Activated CD8-positive, alpha-beta memory T cell treated with anti-CD3 and anti-CD28 coated beads for 24 hours (primary cell): ENCODE results near the gene CELA3A.
"Not testable (repeated sequence)": the region's sequence is repeated elsewhere in the genome, so short reads cannot be mapped to it uniquely, and the experiment has no call there.

Experiments
- DNase-seq: peaks from one replicate; pipeline ENCODE4 v3.0.0-alpha.2; 2020

The CELA3A gene

GRCh38 chr1:22001409-22001808 is at the start of gene CELA3A:
Gene CELA3A, plus strand, starts transcription at chr1:22001657. Its CDS starts 18 bp downstream, at chr1:22001675.
- no peak for DNase-seq

- no peak for DNase-seq
Observed at GRCh38 chr1:21952786-21953520, 48.5 kb upstream of the CELA3A start.

- no peak for DNase-seq
Observed at GRCh38 chr1:21955058-21955457, 46.4 kb upstream of the CELA3A start.

GRCh38 chr1:21955501-21956281 is 45.8 kb upstream of the CELA3A start:
- DNase-seq = no peak

DNA sequence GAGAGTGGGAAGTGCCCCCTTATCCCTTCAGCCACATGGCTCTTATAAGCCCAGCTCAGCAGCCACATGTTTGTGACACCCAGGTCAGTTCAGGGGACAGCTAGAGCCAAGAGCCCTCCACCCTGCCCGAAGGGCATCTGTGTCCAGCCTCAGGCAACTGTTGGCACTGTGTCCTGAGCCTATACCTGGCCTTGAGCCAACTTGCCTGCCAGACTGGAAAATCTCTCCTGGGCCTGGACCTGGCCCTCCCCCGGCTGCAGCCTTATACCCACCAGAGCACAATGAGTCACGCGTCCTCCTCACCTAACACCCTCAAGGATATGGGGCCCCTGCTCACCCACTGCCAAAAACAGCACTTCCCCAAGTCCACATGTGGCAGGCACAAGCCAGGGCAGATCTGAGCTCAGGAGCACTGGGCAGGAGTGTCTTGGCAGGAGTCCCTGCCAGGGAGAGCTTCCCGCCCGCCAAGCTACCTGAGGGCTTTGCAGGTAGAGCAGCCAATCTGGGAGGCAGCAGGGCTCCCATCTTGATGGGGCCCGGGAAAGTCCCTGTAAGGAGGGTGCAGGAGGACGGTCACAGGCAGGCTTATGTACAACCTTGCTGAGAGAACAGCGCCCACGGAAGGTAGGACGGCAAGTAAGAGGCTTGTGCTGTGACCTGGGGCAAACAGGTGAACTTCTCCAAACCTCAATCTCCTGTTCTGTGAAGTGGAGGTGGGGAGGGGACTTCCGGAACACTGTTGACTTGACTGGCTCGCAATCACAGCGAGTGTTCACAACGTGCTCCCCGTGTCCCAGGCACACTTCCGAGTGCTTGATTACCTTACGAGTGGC is 44.5 kb upstream of the CELA3A start:
- peak; percentile 80 for DNase-seq

- no peak for DNase-seq
Observed at GRCh38 chr1:21961337-21961736, 40.1 kb upstream of the CELA3A start.

DNA sequence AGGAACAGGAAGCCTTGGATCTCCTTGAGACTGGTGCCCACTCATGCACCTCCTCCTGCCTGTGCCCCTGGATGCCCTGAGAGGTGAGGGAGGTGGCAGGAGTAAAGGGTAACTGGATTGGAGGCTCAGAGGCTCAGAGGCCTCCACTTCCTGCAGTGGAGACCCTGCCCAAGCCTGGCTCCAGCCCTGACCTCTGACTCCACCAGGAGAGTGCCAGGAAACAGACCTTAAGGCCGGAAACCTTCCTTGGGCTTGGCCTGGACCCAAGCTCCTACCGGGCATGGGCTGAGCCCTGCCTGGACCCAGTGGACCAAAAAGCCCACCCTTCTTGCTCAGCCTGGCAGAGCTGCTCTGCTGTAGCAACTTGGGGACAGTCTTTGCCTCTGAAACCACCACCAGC is 39.7 kb upstream of the CELA3A start:
- DNase-seq = no peak

GRCh38 chr1:21963477-21964217 is 37.8 kb upstream of the CELA3A start:
- peak; percentile 95 for DNase-seq

- DNase-seq = no peak
Observed at GRCh38 chr1:21966247-21967000, 35.0 kb upstream of the CELA3A start.

GRCh38 chr1:21967216-21967615 is 34.2 kb upstream of the CELA3A start:
- not testable (repeated sequence) for DNase-seq

- DNase-seq = not testable (repeated sequence)
Observed at GRCh38 chr1:21969066-21969465, 32.4 kb upstream of the CELA3A start.

GRCh38 chr1:21970523-21970922 is 30.9 kb upstream of the CELA3A start:
- not testable (repeated sequence) for DNase-seq

DNA sequence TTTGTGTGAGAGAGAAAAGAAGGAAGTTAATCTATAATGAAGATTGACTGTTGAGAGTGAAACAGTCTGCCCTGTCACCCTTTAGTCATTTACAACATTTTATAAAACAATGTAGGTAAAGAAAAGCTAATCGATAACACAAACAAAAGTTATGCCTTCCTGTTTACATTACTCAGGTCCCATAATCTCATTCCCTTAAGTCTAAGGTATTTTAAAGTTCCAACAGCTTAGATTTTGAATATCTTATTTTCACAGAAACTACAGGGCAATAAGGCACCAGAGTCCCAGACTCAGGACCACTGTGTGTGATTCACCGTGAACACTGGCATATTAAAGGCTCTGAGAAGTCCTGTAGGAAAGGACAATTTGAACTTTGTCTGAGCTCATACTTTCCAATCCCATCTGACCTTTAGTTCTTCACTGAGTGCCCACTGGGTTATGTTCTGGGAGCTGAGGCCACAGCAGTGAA is 28.4 kb upstream of the CELA3A start:
- not testable (repeated sequence) for DNase-seq

- not testable (repeated sequence) for DNase-seq
Observed at GRCh38 chr1:21973948-21974347, 27.5 kb upstream of the CELA3A start.

- not testable (repeated sequence) for DNase-seq
Observed at GRCh38 chr1:21974699-21975098, 26.8 kb upstream of the CELA3A start.

GRCh38 chr1:21975296-21975695 is 26.2 kb upstream of the CELA3A start:
- not testable (repeated sequence) for DNase-seq

GRCh38 chr1:21976703-21977239 is 24.7 kb upstream of the CELA3A start, which contains the start of gene CELA3B:
Gene CELA3B, plus strand, starts transcription at chr1:21977022. Its CDS starts 18 bp downstream, at chr1:21977040.
- not testable (repeated sequence) for DNase-seq

DNA sequence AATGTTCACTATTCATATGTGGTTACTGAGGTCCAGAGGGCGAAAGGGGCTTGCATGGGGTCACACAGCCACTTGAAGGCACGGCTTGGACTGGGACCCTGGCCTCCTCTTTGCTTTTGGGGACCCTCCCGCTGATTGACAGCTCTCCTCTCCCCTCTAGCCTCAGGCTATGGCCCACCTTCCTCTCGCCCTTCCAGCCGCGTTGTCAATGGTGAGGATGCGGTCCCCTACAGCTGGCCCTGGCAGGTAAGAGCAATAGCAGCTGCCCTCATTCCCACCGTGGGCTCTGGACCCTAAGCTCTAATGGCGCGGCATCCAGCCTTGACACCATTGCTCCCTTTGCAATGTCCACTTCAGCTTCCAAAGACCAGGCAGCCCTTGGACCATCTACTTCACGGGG is 23.2 kb upstream of the CELA3A start:
- DNase-seq = not testable (repeated sequence)

GRCh38 chr1:21980515-21981220 is 20.8 kb upstream of the CELA3A start:
- not testable (repeated sequence) for DNase-seq

DNA sequence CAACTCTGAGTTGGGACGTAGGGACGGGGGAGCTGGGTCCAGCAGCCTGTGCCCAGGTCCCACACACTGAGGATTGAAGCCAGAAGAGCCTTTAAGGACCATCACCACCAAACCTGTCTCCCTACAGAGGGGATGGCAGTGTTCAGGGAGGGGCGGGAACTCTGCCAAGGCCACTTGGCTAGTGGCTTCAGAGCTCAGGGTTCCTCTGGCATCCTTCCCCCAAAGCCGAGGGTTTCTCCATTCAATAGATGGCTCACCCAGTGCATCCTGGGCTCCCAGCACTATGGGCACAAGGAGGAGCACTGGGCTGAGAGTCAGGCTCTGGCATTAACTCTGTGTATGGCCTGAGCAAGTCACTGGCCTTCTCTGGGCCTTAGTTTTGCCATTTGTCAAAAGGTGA is 20.2 kb upstream of the CELA3A start:
- not testable (repeated sequence) for DNase-seq
